Measurements from ENCODE around the gene MED31. TPM values are rescaled to one million over a fixed set of nuclear protein-coding genes. Genes with fewer than 3 reads are reported as not detected.

The MED31 gene
- total and polyA plus RNA-seq, 2 experiments from 2014 or later: 5.5 to 49.3 TPM

DNA sequence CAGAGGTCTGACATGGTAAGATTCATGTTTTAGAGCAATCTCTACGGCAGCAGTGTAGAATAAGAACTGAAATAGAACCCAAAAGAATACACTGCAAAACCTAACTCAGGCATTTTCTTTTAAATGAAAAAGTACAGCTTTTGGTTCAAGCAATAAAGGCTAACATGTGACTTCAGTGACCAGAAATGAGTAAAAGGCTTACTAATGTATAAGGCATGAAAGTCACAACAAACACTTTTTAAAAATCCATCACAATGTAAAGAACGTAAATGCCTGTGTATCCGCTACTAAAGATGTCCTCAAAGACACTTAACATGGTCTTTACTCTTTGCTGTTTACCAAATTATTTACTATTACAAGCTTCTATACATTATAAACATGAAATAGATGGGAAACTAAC is 27.5 kb downstream of the MED31 start (continued):
- TF ChIP-seq, protein P1, sequence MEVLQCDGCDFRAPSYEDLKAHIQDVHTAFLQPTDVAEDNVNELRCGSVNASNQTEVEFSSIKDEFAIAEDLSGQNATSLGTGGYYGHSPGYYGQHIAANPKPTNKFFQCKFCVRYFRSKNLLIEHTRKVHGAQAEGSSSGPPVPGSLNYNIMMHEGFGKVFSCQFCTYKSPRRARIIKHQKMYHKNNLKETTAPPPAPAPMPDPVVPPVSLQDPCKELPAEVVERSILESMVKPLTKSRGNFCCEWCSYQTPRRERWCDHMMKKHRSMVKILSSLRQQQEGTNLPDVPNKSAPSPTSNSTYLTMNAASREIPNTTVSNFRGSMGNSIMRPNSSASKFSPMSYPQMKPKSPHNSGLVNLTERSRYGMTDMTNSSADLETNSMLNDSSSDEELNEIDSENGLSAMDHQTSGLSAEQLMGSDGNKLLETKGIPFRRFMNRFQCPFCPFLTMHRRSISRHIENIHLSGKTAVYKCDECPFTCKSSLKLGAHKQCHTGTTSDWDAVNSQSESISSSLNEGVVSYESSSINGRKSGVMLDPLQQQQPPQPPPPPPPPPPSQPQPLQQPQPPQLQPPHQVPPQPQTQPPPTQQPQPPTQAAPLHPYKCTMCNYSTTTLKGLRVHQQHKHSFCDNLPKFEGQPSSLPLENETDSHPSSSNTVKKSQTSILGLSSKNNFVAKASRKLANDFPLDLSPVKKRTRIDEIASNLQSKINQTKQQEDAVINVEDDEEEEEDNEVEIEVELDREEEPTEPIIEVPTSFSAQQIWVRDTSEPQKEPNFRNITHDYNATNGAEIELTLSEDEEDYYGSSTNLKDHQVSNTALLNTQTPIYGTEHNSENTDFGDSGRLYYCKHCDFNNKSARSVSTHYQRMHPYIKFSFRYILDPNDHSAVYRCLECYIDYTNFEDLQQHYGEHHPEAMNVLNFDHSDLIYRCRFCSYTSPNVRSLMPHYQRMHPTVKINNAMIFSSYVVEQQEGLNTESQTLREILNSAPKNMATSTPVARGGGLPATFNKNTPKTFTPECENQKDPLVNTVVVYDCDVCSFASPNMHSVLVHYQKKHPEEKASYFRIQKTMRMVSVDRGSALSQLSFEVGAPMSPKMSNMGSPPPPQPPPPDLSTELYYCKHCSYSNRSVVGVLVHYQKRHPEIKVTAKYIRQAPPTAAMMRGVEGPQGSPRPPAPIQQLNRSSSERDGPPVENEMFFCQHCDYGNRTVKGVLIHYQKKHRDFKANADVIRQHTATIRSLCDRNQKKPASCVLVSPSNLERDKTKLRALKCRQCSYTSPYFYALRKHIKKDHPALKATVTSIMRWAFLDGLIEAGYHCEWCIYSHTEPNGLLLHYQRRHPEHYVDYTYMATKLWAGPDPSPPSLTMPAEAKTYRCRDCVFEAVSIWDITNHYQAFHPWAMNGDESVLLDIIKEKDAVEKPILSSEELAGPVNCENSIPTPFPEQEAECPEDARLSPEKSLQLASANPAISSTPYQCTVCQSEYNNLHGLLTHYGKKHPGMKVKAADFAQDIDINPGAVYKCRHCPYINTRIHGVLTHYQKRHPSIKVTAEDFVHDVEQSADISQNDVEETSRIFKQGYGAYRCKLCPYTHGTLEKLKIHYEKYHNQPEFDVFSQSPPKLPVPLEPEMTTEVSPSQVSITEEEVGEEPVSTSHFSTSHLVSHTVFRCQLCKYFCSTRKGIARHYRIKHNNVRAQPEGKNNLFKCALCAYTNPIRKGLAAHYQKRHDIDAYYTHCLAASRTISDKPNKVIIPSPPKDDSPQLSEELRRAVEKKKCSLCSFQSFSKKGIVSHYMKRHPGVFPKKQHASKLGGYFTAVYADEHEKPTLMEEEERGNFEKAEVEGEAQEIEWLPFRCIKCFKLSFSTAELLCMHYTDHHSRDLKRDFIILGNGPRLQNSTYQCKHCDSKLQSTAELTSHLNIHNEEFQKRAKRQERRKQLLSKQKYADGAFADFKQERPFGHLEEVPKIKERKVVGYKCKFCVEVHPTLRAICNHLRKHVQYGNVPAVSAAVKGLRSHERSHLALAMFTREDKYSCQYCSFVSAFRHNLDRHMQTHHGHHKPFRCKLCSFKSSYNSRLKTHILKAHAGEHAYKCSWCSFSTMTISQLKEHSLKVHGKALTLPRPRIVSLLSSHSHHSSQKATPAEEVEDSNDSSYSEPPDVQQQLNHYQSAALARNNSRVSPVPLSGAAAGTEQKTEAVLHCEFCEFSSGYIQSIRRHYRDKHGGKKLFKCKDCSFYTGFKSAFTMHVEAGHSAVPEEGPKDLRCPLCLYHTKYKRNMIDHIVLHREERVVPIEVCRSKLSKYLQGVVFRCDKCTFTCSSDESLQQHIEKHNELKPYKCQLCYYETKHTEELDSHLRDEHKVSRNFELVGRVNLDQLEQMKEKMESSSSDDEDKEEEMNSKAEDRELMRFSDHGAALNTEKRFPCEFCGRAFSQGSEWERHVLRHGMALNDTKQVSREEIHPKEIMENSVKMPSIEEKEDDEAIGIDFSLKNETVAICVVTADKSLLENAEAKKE (CRISPR knock-in tag; IDR thresholded peaks at IDR 0.05): no peak
- no peak for TF ChIP-seq ZNF331 (CRISPR knock-in tag; IDR thresholded peaks at IDR 0.05; ENCODE audit: low read depth)
- no peak for TF ChIP-seq JUNB (IDR thresholded peaks at IDR 0.05; ENCODE audit: unreplicated experiment)
- TF ChIP-seq POLR2AphosphoS5 (IDR thresholded peaks at IDR 0.05; ENCODE audit: low read depth): no peak
- no peak for TF ChIP-seq EZH2phosphoT487 (IDR thresholded peaks at IDR 0.05; ENCODE audit: unreplicated experiment)
- no peak for TF ChIP-seq ZNF114 (CRISPR knock-in tag; IDR thresholded peaks at IDR 0.05)
- no peak for TF ChIP-seq EZH2 (IDR thresholded peaks at IDR 0.05; ENCODE audit: low read depth, unreplicated experiment)
- no peak for TF ChIP-seq NANOG (IDR thresholded peaks at IDR 0.05; ENCODE audit: borderline replicate concordance)
- no peak for TF ChIP-seq CREB1 (CRISPR knock-in tag; IDR thresholded peaks at IDR 0.05; ENCODE audit: low read depth)
- TF ChIP-seq STAT1 (IDR thresholded peaks at IDR 0.05; ENCODE audit: unreplicated experiment): no peak
- no peak for TF ChIP-seq ETS1 (IDR thresholded peaks at IDR 0.05)
- TF ChIP-seq CTCF (conservative IDR thresholded peaks at IDR 0.05; ENCODE audit: low read depth in 2 of 2): no peak
